ENCODE data around the gene ZNF579. TPM values are rescaled to one million over a fixed set of nuclear protein-coding genes. Genes with fewer than 3 reads are reported as not detected.
A peak's percentile ranks its signal among the peaks of the same experiment; 100 is the strongest.

ZNF579 gene
- total and polyA plus RNA-seq, 2 of the 13 experiments (the other 11 are each of a cell fraction or from before 2014, with no cell fraction given) = 2.1 to 2.9 TPM

GRCh38 chr19:55536366-55536765 lies 44.3 kb downstream of the ZNF579 start:
- Histone ChIP-seq H2AFZ (ENCODE audit: low read length) (no peak overlapping the region), H4K20me1 (ENCODE audit: insufficient read depth, low read length) (no peaks in the 10 kb centered on the region), H3K4me2 (ENCODE audit: low read depth, low read length) (peak overlapping the region; percentile 45; the same call in 1 of the 2 replicates), H3K4me1 (ENCODE audit: insufficient read depth, low read length) (peaks cover 32% of the 10 kb centered on the region), H3K4me3 (replicated peaks in 1 of 3; ENCODE audit: insufficient read depth in 1 of 3, low read depth in 2 of 3, low read length in 3 of 3) (peak overlapping the region in 2 of 3 experiments; percentile 13 to 30; a peak in 2 of 6 replicates), H3K27ac (ENCODE audit: extremely low read length, insufficient read depth, low read length) (no peak overlapping the region), H3K9ac (ENCODE audit: insufficient read depth, low read depth, low read length) (no peak overlapping the region), H3K36me3 (replicated peaks in 1 of 2; ENCODE audit: control insufficient read depth in 1 of 2, insufficient read depth in 2 of 2, low read length in 2 of 2) (no peaks in the 10 kb centered on the region), H3K79me2 (ENCODE audit: insufficient read depth, low read length) (no peaks in the 10 kb centered on the region), H3K27me3 (ENCODE audit: control insufficient read depth in 1 of 2, insufficient read depth in 2 of 2, low read length in 2 of 2) (no peaks in the 10 kb centered on the region; a peak in 1 of 5 replicates), H3K9me3 (ENCODE audit: low read length) (no peaks in the 10 kb centered on the region)
- DNase-seq (ENCODE audit: low spot score) (no peak), ATAC-seq (no peak; the same call in 2 of the 3 replicates), FAIRE-seq (no peak)
- intact Hi-C loops (cut with micrococcal nuclease; ENCODE audit: unreplicated experiment) = no loop called here
- CTCF ChIA-PET (ENCODE audit: low intra/inter-chr PET ratio, low total read pairs) = interaction anchor here (1.9 kb wide), 1 partner anchor 20 kb away, joined by 6 read pairs; no protein-coding TSS in a partner anchor
- POLR2A ChIA-PET = interaction anchor here (1.3 kb wide), 1 partner anchor 11 kb away, joined by 3 read pairs; no protein-coding TSS in a partner anchor
- BruUV-seq (replicated peaks) = no TSS peak
- WGBS (ENCODE audit: low lambda C conversion rate) = 24% methylated on average over 7 of the region's 11 CpGs
- TF ChIP-seq SIN3B (IDR thresholded peaks at IDR 0.05; ENCODE audit: low read length) (no peak), REPIN1 (CRISPR knock-in tag; IDR thresholded peaks at IDR 0.05; ENCODE audit: borderline replicate concordance, low read depth) (no peak), ZNF784 (CRISPR knock-in tag; IDR thresholded peaks at IDR 0.05; ENCODE audit: borderline replicate concordance) (no peak), AGO1 (IDR thresholded peaks at IDR 0.05; ENCODE audit: low read depth, low read length, poor library complexity, severe bottlenecking) (no peak), HOXA7 (CRISPR knock-in tag; IDR thresholded peaks at IDR 0.05) (no peak), ZBED4 (CRISPR knock-in tag; IDR thresholded peaks at IDR 0.05; ENCODE audit: borderline replicate concordance) (no peak), ZBTB7B (CRISPR knock-in tag; IDR thresholded peaks at IDR 0.05) (no peak), ZNF672 (CRISPR knock-in tag; IDR thresholded peaks at IDR 0.05) (no peak)
- in situ Hi-C loops (cut with HindIII; ENCODE audit: extremely low pct_ligation_motif_present, low pct_unique_long_range_greater_than_20kb) = no loop called here
